H1 (cell line): ENCODE measurements around the gene IL37. TPM values are rescaled to one million over a fixed set of nuclear protein-coding genes. Genes with fewer than 3 reads are reported as not detected.

Experiments
- CHD7 ChIP-seq: fragments of 300-600 bp; sonication (generic); IDR thresholded peaks from 2 replicates; pipeline ENCODE4 v1.7.1; 2012; ENCODE audit warnings: low read length, moderate library complexity, mild to moderate bottlenecking, inconsistent platforms; ENCODE audit not compliant: insufficient replicate concordance
- CTCF ChIP-seq, 3 experiments: IDR thresholded peaks; 1 replicate in 2 of 3; 2 replicates in 1 of 3; pipeline versions ENCODE4 v1.5.1 to v1.6.1; 2011; ENCODE audit warnings: low read length in 3 of 3, mild to moderate bottlenecking in 3 of 3, inconsistent platforms in 2 of 3, low read depth in 1 of 3, moderate library complexity in 1 of 3; ENCODE audit not compliant: insufficient read depth in 1 of 3; ENCODE audit errors: control extremely low read depth in 1 of 3
- JUN ChIP-seq: IDR thresholded peaks from 2 replicates; pipeline ENCODE4 v1.6.1; 2011; ENCODE audit warnings: low read depth, mild to moderate bottlenecking, improper control_type of control experiment, low read length
- polyA plus RNA-seq, 7 experiments: library from polyadenylated mRNA; depleted of rRNA in 3 of 7; stranded (reverse) in 5 of 7; unstranded in 2 of 7; fragments of >200 nt in 5 of 7; fragments of 200-250 nt in 2 of 7; gene quantifications; 1 replicate in 5 of 7; 2 replicates in 1 of 7; 4 replicates in 1 of 7; pipeline versions ENCODE4 v1.2.1 to v1.2.3, GENCODE V29; 2011 to 2013; ENCODE audit warnings: missing spikeins in 2 of 7, mixed read lengths in 2 of 7
- total RNA-seq: library from RNA; stranded (reverse); fragmentation: NEBNext Ultra II Directional; extraction: Animal tissue kit (Norgen Biotek cat#: 25700); gene quantifications from 2 replicates; pipeline ENCODE4 v1.2.1, GENCODE V29; 2021

IL37 gene
- total and polyA plus RNA-seq, 2 of the 8 experiments (the other 6 are each of a cell fraction or from before 2014, with no cell fraction given) = 0.18 TPM; not detected in 1

DNA sequence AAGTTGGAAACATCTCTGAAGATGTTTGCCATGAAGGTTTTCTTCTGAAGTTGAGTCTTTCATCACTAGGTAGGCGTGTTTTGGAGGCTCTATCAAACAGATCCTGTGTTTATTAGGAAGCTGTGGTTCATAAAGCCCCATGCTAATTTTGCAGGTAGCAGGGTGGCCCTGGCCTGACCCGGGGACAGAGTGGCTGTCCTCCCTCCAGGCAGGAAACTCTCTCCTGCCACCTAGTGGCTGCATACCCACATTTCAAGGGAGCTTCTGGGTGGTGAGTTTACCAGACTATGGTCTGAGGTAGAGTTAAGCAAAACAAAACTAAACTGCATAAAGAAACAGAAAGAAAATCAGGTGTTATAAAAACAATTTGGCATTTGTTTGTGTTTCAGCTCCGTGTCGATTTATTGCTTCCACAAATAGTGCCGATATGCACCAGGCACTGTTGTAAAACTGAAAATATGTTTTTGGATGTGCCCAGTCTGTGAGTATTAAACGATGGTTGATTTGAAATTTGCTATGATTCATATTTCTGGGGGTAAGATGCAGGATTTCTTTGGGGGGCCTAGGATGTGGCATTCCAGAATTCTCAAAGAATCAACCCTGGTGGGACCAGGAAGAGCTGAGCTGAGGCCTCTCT, 26.0 kb upstream of the IL37 start (continued):
- TF ChIP-seq CTCF (IDR thresholded peaks at IDR 0.05; ENCODE audit: control extremely low read depth in 1 of 3, insufficient read depth in 1 of 3, low read depth in 1 of 3, low read length in 3 of 3) = peak; percentile 70 to 88 (median 83)
- TF ChIP-seq JUN = no peak
- TF ChIP-seq CHD7 = peak; percentile 48
- TF ChIP-seq, all 59 proteins: peak for 4
